GM18951 (cell line): ENCODE data around the gene ALOX5AP.

Experiments
- POLR2A ChIP-seq: IDR thresholded peaks from 4 replicates; pipeline ENCODE4 v1.6.1; 2011; ENCODE audit warnings: mild to moderate bottlenecking; ENCODE audit not compliant: insufficient read length, insufficient read depth; ENCODE audit errors: extremely low read depth
- in situ Hi-C: fragments of 300-500 bp; cut with MboI; formaldehyde crosslinking; loops from one replicate; pipeline ENCODE4 v1.12.0; 2022; ENCODE audit warnings: low sequenced_read_pairs, mixed read lengths, inconsistent platforms; ENCODE audit not compliant: unreplicated experiment

The ALOX5AP gene

GRCh38 chr13:30796132-30796572 lies 60.8 kb downstream of the ALOX5AP start:
- TF ChIP-seq POLR2A, result no peak
- in situ Hi-C loops, result loop anchor here (10.0 kb wide), 1 partner anchor 111 kb away; no protein-coding TSS in a partner anchor

- TF ChIP-seq POLR2A, result no peak
- in situ Hi-C loops, result loop anchor here (10.0 kb wide), 1 partner anchor 112 kb away; no protein-coding TSS in a partner anchor
These were observed 61.6 kb downstream of the ALOX5AP start for GRCh38 chr13:30796631-30797601.

- TF ChIP-seq POLR2A, result no peak
These were observed 62.6 kb downstream of the ALOX5AP start for GRCh38 chr13:30797847-30798535.

GRCh38 chr13:30798776-30799355 lies 63.5 kb downstream of the ALOX5AP start:
- TF ChIP-seq POLR2A, result no peak
- in situ Hi-C loops, result loop anchor here (10.0 kb wide), 1 partner anchor 114 kb away; no protein-coding TSS in a partner anchor

More at GRCh38 chr13:30797847-30798535, 62.6 kb downstream of the ALOX5AP start:
- in situ Hi-C loops, result loop anchor here (10.0 kb wide), 1 partner anchor 113 kb away; no protein-coding TSS in a partner anchor

- in situ Hi-C loops, result loop anchor here (10.0 kb wide), 1 partner anchor 115 kb away; no protein-coding TSS in a partner anchor
- no peak for TF ChIP-seq POLR2A
These were observed 64.0 kb downstream of the ALOX5AP start for GRCh38 chr13:30799356-30799824.

- TF ChIP-seq POLR2A, result no peak
- in situ Hi-C loops, result loop anchor here (25.0 kb wide), 1 partner anchor 663 kb away; no protein-coding TSS in a partner anchor
These were observed 64.8 kb downstream of the ALOX5AP start for GRCh38 chr13:30800107-30800506.

GRCh38 chr13:30802501-30802900 lies 67.2 kb downstream of the ALOX5AP start:
- in situ Hi-C loops, result loop anchor here (25.0 kb wide), 1 partner anchor 665 kb away; no protein-coding TSS in a partner anchor
- TF ChIP-seq POLR2A, result no peak

GRCh38 chr13:30802953-30803478 lies 67.7 kb downstream of the ALOX5AP start:
- in situ Hi-C loops, result loop anchor here (25.0 kb wide), 1 partner anchor 666 kb away; no protein-coding TSS in a partner anchor
- no peak for TF ChIP-seq POLR2A

GRCh38 chr13:30803749-30804148 lies 68.4 kb downstream of the ALOX5AP start:
- in situ Hi-C loops, result loop anchor here (25.0 kb wide), 1 partner anchor 666 kb away; no protein-coding TSS in a partner anchor
- no peak for TF ChIP-seq POLR2A

- no peak for TF ChIP-seq POLR2A
- in situ Hi-C loops, result loop anchor here (25.0 kb wide), 1 partner anchor 667 kb away; no protein-coding TSS in a partner anchor
These were observed 69.1 kb downstream of the ALOX5AP start for GRCh38 chr13:30804474-30804873.

- in situ Hi-C loops, result loop anchor here (25.0 kb wide), 1 partner anchor 668 kb away; no protein-coding TSS in a partner anchor
- no peak for TF ChIP-seq POLR2A
These were observed 69.8 kb downstream of the ALOX5AP start for GRCh38 chr13:30805132-30805537.

- in situ Hi-C loops, result loop anchor here (25.0 kb wide), 1 partner anchor 668 kb away; no protein-coding TSS in a partner anchor
- TF ChIP-seq POLR2A, result no peak
These were observed 70.3 kb downstream of the ALOX5AP start for GRCh38 chr13:30805603-30806011.
